GM21526 (cell line): ENCODE results near the gene PLEKHO1.
"Not testable (repeated sequence)": the region's sequence is repeated elsewhere in the genome, so short reads cannot be mapped to it uniquely, and the experiment has no call there.

Experiments used
- ATAC-seq: cut with Tn5 transposase; IDR thresholded peaks from one replicate; pipeline ENCODE4 v1.9.1; 2021; ENCODE audit warnings: moderate library complexity; ENCODE audit not compliant: unreplicated experiment, low FRiP score

PLEKHO1 gene

GRCh38 chr1:150149271-150150132 lies at the start of gene PLEKHO1:
PLEKHO1 (plus strand) TSS chr1:150149916; CDS start chr1:150150258, 342 bp downstream.
- ATAC-seq, result peak; percentile 44

- ATAC-seq, result no peak
Observed at GRCh38 chr1:150102986-150103385, 46.7 kb upstream of the PLEKHO1 start.

GRCh38 chr1:150106341-150106740 lies 43.4 kb upstream of the PLEKHO1 start:
- no peak for ATAC-seq

- ATAC-seq, result no peak
Observed at GRCh38 chr1:150109586-150109985, 40.1 kb upstream of the PLEKHO1 start.

- ATAC-seq, result no peak
Observed at GRCh38 chr1:150110116-150110515, 39.6 kb upstream of the PLEKHO1 start.

- no peak for ATAC-seq
Observed at GRCh38 chr1:150111670-150112069, 38.0 kb upstream of the PLEKHO1 start.

- no peak for ATAC-seq
Observed at GRCh38 chr1:150115121-150115520, 34.6 kb upstream of the PLEKHO1 start.

GRCh38 chr1:150118716-150119115 lies 31.0 kb upstream of the PLEKHO1 start:
- no peak for ATAC-seq

- no peak for ATAC-seq
Observed at GRCh38 chr1:150121236-150121862, 28.4 kb upstream of the PLEKHO1 start.

- ATAC-seq, result no peak
Observed at GRCh38 chr1:150126811-150127210, 22.9 kb upstream of the PLEKHO1 start.

GRCh38 chr1:150127464-150127863 lies 22.3 kb upstream of the PLEKHO1 start:
- no peak for ATAC-seq

- no peak for ATAC-seq
Observed at GRCh38 chr1:150127868-150128267, 21.8 kb upstream of the PLEKHO1 start.

- no peak for ATAC-seq
Observed at GRCh38 chr1:150132372-150132771, 17.3 kb upstream of the PLEKHO1 start.

GRCh38 chr1:150134537-150134936 lies 15.2 kb upstream of the PLEKHO1 start:
- ATAC-seq, result no peak

GRCh38 chr1:150135400-150135799 lies 14.3 kb upstream of the PLEKHO1 start:
- not testable (repeated sequence) for ATAC-seq

- ATAC-seq, result no peak
Observed at GRCh38 chr1:150138044-150138443, 11.7 kb upstream of the PLEKHO1 start.

- no peak for ATAC-seq
Observed at GRCh38 chr1:150141452-150141851, 8.3 kb upstream of the PLEKHO1 start.

GRCh38 chr1:150142083-150142482 lies 7.6 kb upstream of the PLEKHO1 start:
- no peak for ATAC-seq

- no peak for ATAC-seq
Observed at GRCh38 chr1:150144606-150145005, 5.1 kb upstream of the PLEKHO1 start.

GRCh38 chr1:150146016-150146415 lies 3.7 kb upstream of the PLEKHO1 start:
- not testable (repeated sequence) for ATAC-seq

- no peak for ATAC-seq
Observed at GRCh38 chr1:150146849-150147542, 2.7 kb upstream of the PLEKHO1 start.
